Large intestine (tissue), 1 donor: ENCODE results near the gene TFDP3. TPM values are rescaled to one million over a fixed set of nuclear protein-coding genes. Genes with fewer than 3 reads are reported as not detected.

Experiments
- polyA plus RNA-seq: library from polyadenylated mRNA; unstranded; fragments of 120-200 nt; gene quantifications from one replicate; pipeline ENCODE4 v1.2.1, GENCODE V29; 2013

The TFDP3 gene
- polyA plus RNA-seq, 1 donor = not detected

Other genes starting within 250 kb of the TFDP3 start
- gene USP26, start 121.2 kb downstream of the TFDP3 start, polyA plus RNA-seq = not detected
- gene GPC4, start 197.1 kb upstream of the TFDP3 start, polyA plus RNA-seq = 12.4 TPM